Fibroblast of peridontal ligament (primary cell): Measurements from ENCODE around the gene NFIC.

Experiments
- DNase-seq: peaks from one replicate; pipeline ENCODE4 v3.0.0-alpha.2; 2010; ENCODE audit errors: extremely low read depth

Gene NFIC

DNA sequence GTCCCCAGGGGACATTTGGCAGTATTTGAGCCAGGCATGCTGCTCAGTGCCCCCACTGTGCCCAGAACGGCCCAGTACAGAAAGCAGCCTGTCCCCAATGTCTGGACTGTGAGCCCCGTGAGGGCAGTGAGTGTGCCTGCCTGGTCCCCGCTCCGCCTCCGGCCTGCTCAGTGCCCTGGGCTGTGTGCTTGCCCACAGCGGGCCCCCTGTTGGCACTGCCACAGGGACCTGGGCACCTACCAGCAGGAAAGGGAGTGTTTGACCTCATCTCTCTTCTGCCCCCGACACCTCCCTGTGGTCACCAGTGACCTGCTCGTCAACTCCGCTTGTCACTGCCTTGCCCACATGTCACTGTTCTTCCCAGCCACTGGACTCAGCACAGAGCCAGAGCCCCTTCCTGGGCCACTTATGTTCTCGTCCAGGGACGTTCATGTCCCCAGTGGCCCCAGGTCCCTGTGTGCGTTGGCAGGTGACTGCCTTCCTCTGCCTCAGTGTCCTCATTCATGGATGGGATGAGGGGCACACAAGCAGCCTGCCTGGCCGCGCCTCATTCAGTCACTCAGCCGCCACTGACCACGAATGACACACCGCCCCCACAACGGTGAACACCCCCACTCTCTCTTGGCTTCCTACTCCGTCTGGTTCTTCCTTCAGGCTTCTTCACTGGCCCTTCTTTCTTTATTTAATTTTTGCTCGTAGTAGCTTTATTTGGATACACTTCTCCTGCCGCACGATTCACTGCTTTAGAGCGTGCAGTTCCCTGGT lies 142.6 kb downstream of the NFIC start:
- no peak for DNase-seq

DNA sequence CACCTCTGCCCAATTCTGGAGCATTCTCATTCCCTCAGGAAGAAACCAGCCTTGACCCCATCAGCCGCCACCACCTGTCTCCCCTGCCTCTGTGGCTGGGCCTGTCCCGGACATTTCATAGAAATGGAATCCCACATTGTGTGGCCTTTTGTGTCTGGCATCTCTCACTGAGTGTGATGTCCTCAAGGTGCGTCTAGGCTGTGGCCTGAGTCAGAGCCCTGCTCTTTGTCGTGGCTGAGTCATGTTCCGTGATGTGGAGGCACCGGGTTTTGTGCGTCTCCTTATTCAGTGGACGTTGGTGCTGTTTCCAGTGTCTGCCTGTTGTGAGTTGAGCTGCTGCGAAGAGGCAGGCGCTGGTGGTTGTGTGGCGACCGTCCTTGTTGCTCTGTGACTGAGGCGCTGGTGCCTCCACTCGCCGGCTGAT lies 143.2 kb downstream of the NFIC start:
- DNase-seq: no peak

DNA sequence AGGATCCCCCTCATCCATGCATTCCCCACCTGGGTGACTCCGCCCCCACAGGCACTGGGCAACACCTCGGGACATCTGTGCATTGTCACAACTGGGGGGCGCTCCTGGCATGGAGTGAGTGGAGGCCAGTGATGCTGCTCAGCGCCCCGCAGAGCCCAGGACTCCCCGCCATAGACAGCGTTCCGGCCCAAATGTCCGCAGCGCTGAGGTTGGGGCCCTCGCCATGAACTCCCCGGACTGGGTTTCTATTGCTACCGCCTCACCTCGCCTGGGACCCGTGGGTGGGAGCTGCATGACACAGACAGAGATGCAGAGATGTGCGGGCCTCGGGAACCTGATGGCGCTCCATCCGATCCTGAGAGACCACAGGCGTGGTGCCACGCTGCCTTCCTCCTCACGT lies 144.3 kb downstream of the NFIC start:
- DNase-seq: no peak

DNA sequence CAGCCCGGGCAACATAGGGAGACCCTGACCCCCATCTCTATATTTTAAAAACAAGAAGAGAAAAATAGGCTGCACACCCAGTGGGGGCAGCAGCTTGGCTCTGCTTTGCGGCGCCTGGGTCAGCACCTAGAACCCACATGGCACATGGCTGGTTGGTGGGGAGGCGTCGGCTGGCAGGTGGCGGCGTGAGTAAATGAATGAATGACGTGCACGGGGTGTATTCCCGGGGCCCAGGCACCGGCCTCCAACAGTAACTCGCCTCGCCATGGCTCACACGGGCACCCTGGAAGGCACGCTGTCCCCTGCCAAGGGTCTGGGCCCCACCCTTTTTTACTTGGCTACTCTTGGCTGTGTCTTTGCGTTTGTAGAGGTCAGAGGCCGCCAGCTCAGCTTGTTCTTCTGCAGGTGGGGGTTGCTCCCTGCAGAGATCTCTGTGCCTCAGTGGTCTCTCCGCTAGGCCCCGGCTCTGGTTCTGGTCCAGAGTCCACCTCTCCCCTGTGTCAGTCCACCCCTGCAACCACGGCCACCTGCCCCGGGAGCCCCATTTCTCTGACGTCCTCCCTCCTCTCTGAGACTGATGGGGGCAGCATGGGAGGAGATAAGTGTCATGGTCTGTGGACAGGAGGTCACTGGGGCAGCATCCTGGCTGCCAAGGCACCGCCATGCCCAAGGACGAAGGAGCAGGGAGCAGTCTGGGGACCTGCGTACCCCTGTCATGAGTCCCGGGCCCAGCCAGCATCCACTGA lies 145.3 kb downstream of the NFIC start:
- DNase-seq: no peak

DNA sequence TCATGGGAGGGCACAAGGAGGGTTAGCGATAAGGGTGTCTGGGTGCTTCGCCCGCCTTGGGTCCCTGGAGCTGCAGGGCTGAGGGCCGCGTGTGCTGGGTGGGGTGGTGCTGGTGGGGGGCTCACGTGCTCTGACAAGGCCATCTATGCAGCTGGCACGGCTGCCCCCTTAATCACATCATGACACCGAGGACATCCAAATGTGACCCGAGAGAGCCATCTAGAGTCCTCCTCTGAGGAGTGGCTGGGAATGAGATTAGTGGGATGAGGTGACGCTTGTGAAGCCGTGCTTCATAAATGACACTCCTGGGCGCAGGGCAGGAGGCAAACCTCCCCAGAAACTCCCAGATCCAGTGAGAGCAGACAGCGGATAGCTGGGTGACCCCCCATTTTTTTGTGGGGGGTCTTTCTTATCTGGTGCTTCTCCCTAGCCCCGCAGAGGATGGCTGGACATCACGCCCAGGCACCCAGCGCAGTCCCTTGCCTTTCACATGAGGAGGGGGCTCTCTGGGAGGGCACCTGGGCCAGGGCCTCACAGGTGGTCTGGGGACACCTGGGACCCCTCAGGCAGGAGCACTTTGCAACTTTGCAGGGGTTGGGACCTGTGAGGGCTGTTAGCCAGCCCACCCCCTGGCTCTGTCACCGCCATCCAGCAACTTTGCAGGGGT lies 146.3 kb downstream of the NFIC start:
- no peak for DNase-seq

DNA sequence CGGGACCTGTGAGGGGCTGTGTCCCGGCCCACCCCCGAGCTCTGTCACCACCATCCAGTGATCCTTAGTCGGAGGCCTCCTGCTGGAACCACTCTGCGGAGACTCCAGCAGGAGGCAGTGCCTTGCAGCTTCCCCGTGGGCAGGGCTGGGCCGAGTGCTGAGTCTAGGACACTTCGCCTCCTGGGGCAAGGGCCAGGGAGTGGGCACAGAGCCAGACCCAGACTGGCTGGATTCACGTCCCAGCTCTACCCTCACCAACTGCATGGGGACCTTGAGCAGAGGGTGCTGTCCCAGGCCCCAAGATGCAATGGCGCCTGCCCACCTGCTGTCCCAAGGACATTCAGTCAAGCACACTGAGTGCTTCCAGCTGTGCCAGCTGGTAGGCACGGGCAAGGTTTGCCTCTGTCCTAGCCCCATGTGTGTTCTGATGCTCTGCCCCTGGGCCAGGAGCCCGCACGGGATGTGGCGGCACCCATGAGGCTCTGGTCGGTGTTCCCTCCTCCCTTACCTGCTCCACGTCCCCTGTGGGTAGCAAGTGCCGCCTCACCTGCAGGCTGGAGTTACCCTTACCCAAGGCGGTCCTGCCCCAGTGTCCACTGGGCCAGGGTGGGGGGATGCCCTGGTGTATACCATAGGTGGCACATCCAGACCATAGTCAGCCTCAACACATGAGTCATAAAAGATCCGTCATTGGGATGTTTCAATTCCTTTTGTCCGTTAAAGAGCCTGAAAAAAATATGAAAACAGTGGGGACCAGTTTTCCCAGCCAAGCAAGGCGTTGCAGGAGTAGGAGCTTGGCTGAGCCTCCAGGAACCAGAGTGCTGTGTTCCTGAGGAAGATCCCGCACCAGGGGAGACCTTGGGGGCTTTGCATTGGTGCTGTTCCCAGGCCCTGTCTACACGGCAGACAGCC lies 147.1 kb downstream of the NFIC start:
- no peak for DNase-seq

DNA sequence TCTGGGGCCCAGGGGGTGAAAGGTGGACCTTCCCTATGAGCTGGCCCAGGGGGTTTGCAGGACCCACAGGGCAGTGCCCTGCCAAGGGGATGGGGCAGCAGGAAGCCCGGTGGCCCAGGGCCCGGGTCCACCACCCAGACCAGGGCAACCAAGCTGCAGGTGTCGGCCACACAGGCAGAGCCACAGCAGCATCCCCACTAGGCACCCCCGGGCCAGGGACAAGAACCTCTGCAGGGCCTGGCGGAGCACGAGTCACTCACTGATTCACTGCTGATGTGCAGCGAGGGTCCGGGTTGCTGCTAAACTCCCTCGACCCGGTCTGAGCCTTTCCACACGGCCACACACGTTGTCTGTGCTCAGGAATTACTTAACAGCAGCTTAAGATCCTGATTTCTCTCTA lies 148.5 kb downstream of the NFIC start:
- DNase-seq: no peak

DNA sequence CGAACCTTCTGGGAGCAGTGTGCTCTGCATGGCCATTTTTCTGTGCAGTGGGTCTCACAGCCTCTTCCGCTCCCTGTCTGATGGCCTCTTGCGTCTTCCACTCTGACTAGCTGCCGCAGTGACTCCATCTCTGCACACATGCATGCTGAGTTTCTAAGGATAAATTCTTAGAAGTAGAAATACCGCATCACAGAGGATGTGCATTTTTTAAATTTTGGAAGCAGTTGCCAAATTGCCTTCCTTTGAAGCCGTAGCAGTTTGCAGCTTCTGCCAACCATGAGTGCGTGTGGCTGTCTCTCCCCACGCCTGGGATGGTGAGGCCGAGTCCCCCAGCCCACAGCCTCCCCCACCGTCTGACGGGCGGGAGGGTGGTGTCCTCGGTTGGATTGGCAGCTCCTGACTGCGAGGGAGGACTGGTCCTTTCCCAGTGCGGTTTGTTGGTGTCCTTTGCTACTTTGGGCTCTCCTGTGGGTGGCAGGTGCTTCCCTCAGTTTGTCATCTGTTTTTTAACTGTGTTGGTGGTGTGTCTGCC lies 149.6 kb downstream of the NFIC start:
- DNase-seq: peak; percentile 41

DNA sequence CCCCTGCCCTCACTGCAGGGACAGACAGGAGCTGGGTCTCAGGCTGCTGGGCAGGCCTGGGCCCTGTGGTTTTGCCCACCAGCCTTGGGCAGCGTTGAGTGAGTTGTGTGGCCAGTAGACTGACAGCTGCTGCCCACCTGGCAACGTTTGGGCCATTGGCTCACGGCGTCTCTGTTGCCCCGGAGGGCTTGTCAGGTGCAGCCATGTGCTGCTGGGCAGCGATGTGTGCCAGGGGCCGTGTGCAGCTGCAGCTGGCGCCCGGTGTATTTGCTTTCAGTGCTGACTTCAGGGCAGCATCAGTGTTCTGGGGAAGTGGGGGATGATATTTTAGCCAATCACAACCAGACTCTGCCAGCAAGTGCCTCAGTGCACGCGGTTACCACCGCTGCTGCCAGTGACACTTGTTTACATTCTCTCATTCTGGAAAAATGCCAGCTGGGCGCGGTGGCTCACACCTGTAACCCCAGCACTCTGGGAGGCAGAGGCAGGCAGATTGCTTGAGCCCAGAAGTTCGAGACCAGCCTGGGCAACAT lies 150.4 kb downstream of the NFIC start:
- DNase-seq: no peak

DNA sequence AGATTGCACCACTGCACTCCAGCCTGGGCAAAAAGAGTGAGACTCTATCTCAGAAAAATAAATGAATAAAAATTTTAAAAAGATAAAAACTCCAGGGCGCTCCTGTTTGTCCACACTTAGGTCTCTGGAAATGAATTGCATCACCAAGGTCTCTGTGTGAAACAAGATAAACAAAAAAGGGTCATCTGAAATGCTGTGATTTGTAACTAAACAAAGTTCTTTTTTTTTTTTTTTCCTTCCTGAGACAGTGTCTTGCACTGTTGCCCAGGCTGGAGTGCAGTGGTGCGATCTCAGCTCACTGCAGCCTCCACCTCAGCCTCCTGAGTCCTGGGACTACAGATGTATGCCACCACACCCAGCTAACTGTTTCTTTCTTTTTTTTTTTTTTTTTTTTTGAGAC lies 151.3 kb downstream of the NFIC start:
- no peak for DNase-seq

DNA sequence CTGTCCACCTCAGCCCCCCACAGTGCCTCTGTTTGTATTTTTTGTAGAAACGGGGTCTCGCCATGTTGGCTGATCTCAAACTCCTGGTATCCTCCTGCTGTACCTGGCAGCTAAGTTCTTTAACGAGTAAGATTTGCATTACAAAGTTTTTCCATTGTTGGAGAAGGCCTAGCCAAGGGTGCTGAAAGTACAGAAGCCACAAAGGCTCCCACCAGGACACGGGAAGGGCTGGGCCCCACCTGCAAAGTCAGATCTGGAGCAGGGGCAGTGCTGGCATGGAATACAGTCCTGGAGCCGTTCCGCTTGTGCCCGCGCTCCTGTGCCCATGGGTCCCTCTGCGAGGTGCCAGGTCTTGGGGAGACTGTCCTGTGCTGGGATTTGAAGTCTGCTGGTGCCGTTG lies 151.9 kb downstream of the NFIC start:
- no peak for DNase-seq

DNA sequence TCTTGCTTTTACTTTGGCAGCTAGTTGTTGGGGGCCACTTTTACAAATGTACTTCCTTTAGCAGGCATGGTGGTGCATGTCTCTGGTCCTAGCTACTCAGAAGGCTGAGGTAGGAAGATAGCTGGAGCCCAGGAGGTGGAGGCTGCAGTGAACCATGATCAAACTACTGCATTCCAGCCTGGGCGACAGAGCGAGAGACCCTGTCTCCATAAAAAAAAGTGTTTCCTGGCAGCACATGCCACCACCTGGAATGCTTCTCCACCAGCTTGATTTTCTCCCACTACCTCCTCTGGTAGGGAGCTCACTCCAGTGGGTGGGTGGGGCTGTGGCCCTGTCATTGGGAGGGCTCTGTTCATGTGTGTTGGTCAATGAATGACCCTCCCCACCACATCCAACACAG lies 152.3 kb downstream of the NFIC start:
- no peak for DNase-seq
